RWPE2 (cell line): Measurements from ENCODE around the gene TPI1.

Experiments used
- ATAC-seq: fragments of 200-7000 bp; cut with Tn5 transposase; 3 replicates; pipeline ENCODE4 v1.9.1; 2021; ENCODE audit warnings: low read depth
- DNase-seq: peaks from one replicate; pipeline ENCODE4 v3.0.0-alpha.2; 2020; ENCODE audit warnings: low spot score
- H3K27ac ChIP-seq: fragments of 450-650 bp; 2 replicates; pipeline ENCODE4 v1.5.1; 2017; ENCODE audit warnings: mild to moderate bottlenecking; ENCODE audit not compliant: poor library complexity, severe bottlenecking
- H3K27me3 ChIP-seq: fragments of 250-450 bp; sonication (Bioruptor Pico); 2 replicates; pipeline ENCODE4 v1.5.1; 2021; ENCODE audit warnings: mild to moderate bottlenecking, moderate library complexity; ENCODE audit not compliant: insufficient read depth, poor library complexity, severe bottlenecking
- H3K36me3 ChIP-seq: fragments of 250-450 bp; sonication (Bioruptor Pico); 2 replicates; pipeline ENCODE4 v1.5.1; 2020; ENCODE audit warnings: low read depth, mild to moderate bottlenecking, moderate library complexity
- H3K4me1 ChIP-seq: fragments of 250-450 bp; sonication (Bioruptor Pico); 2 replicates; pipeline ENCODE4 v1.5.1; 2021; ENCODE audit warnings: mild to moderate bottlenecking, moderate library complexity; ENCODE audit not compliant: insufficient read depth, poor library complexity, severe bottlenecking
- H3K4me3 ChIP-seq: fragments of 250-450 bp; sonication (Bioruptor Pico); 2 replicates; pipeline ENCODE4 v1.5.1; 2021; ENCODE audit warnings: mild to moderate bottlenecking, moderate library complexity; ENCODE audit not compliant: severe bottlenecking
- H3K9me3 ChIP-seq: fragments of 250-450 bp; sonication (Bioruptor Pico); 2 replicates; pipeline ENCODE4 v1.5.1; 2021; ENCODE audit warnings: mild to moderate bottlenecking, moderate library complexity; ENCODE audit not compliant: severe bottlenecking
- TF ChIP-seq, protein P1 (sequence below): fragments of 450-650 bp; IDR thresholded peaks from one replicate; pipeline ENCODE4 v1.5.1; 2017; ENCODE audit warnings: mild to moderate bottlenecking, moderate library complexity; ENCODE audit not compliant: poor library complexity, severe bottlenecking

Gene TPI1

DNA sequence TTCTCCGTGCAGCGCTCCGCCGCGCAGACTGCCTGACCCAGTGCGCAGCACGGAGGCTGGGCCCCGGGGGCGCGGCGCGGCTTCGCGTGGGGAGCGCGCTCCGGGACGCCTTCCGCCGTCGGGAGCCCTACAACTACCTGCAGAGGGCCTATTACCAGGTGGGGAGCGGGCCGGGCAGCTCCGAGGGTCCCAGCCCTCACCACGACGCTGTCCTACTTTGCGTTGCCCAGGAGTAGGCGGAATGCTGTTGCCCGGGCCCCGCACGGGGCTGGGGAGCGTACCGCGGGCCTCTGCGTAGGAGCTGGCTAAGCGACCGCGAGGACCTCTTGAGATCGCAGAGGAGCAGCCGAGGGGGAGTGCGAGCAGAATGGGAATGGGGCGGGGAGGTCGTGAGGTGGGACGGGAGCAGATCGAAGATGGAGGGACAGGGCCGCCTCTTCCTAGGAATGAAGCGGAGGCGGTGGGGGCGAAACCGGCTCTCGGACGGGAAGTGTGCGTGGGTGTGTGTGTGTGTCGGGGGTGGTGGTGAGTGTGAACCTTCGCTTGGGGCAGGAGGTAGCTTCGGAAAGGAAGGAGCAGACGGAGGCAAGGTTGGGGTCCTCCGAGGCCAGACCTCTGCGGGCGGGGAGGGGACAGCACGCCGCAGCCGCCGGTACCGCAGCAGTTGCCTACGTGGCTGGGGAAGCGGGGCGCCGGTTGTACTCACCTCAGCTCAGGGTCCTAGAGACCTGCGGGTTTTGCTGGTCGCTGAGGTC lies 38.4 kb upstream of the TPI1 start:
- Histone ChIP-seq H3K4me3 (peak overlapping the region; percentile 89), H3K27ac (peak overlapping the region; percentile 73), H3K9me3 (no peaks in the 10 kb centered on the region), H3K4me1 (peaks cover 3% of the 10 kb centered on the region), H3K27me3 (no peaks in the 10 kb centered on the region), H3K36me3 (peaks cover 33% of the 10 kb centered on the region)
- DNase-seq (peak; percentile 74), ATAC-seq (peak; percentile 46)
- TF ChIP-seq, protein P1, sequence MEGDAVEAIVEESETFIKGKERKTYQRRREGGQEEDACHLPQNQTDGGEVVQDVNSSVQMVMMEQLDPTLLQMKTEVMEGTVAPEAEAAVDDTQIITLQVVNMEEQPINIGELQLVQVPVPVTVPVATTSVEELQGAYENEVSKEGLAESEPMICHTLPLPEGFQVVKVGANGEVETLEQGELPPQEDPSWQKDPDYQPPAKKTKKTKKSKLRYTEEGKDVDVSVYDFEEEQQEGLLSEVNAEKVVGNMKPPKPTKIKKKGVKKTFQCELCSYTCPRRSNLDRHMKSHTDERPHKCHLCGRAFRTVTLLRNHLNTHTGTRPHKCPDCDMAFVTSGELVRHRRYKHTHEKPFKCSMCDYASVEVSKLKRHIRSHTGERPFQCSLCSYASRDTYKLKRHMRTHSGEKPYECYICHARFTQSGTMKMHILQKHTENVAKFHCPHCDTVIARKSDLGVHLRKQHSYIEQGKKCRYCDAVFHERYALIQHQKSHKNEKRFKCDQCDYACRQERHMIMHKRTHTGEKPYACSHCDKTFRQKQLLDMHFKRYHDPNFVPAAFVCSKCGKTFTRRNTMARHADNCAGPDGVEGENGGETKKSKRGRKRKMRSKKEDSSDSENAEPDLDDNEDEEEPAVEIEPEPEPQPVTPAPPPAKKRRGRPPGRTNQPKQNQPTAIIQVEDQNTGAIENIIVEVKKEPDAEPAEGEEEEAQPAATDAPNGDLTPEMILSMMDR: peak; percentile 17

GRCh38 chr12:6829536-6830220 lies 37.7 kb upstream of the TPI1 start:
- Histone ChIP-seq H3K27me3 (no peaks in the 10 kb centered on the region), H3K4me1 (peaks cover 3% of the 10 kb centered on the region), H3K27ac (peak overlapping the region; percentile 73), H3K4me3 (peak overlapping the region; percentile 89), H3K36me3 (peaks cover 41% of the 10 kb centered on the region), H3K9me3 (no peaks in the 10 kb centered on the region)
- ATAC-seq (peak; percentile 7; the same call in 1 of the 3 replicates), DNase-seq (peak; percentile 63)
- TF ChIP-seq, protein P1: no peak

GRCh38 chr12:6830286-6830890 lies 36.9 kb upstream of the TPI1 start:
- no peak overlapping the region for H3K27ac ChIP-seq
- H3K9me3 ChIP-seq: no peaks in the 10 kb centered on the region
- no peaks in the 10 kb centered on the region for H3K27me3 ChIP-seq
- ATAC-seq (no peak), DNase-seq (no peak)
- peaks cover 3% of the 10 kb centered on the region for H3K4me1 ChIP-seq
- no peak overlapping the region for H3K4me3 ChIP-seq
- TF ChIP-seq, protein P1: no peak
- H3K36me3 ChIP-seq: peaks cover 46% of the 10 kb centered on the region

- no peak overlapping the region for H3K27ac ChIP-seq
- H3K4me1 ChIP-seq: peaks cover 3% of the 10 kb centered on the region
- DNase-seq: no peak
- no peak for ATAC-seq
- peaks cover 50% of the 10 kb centered on the region for H3K36me3 ChIP-seq
- no peaks in the 10 kb centered on the region for H3K9me3 ChIP-seq
- TF ChIP-seq, protein P1: no peak
- H3K27me3 ChIP-seq: no peaks in the 10 kb centered on the region
- no peak overlapping the region for H3K4me3 ChIP-seq
Observed at GRCh38 chr12:6830999-6831398, 36.3 kb upstream of the TPI1 start.
